Measurements from ENCODE around the gene TBC1D1.
A peak's percentile ranks its signal among the peaks of the same experiment; 100 is the strongest.
"Not testable (repeated sequence)": the region's sequence is repeated elsewhere in the genome, so short reads cannot be mapped to it uniquely, and the experiment has no call there.

Gene TBC1D1

GRCh38 chr4:37968747-37969146 is 77.9 kb downstream of the TBC1D1 start:
- no peak for DNase-seq

- peak; percentile 47 for DNase-seq
Observed at GRCh38 chr4:37970702-37971101, 79.8 kb downstream of the TBC1D1 start.

- no peak for DNase-seq
Observed at GRCh38 chr4:37971202-37971601, 80.3 kb downstream of the TBC1D1 start.

GRCh38 chr4:37973441-37973840 is 82.6 kb downstream of the TBC1D1 start:
- no peak for DNase-seq

GRCh38 chr4:37975321-37975822 is 84.5 kb downstream of the TBC1D1 start:
- not testable (repeated sequence) for DNase-seq

- no peak for DNase-seq
Observed at GRCh38 chr4:37976507-37976906, 85.6 kb downstream of the TBC1D1 start.

GRCh38 chr4:37976991-37977470 is 86.1 kb downstream of the TBC1D1 start:
- DNase-seq: peak; percentile 49

- DNase-seq: peak; percentile 57
Observed at GRCh38 chr4:37977471-37978247, 86.8 kb downstream of the TBC1D1 start.

- no peak for DNase-seq
Observed at GRCh38 chr4:37978248-37978924, 87.5 kb downstream of the TBC1D1 start.

- no peak for DNase-seq
Observed at GRCh38 chr4:37980246-37980645, 89.4 kb downstream of the TBC1D1 start.

- DNase-seq: no peak
Observed at GRCh38 chr4:37981425-37981824, 90.5 kb downstream of the TBC1D1 start.

GRCh38 chr4:37981844-37982720 is 91.2 kb downstream of the TBC1D1 start:
- DNase-seq: no peak

- DNase-seq: no peak
Observed at GRCh38 chr4:37982736-37983135, 91.9 kb downstream of the TBC1D1 start.

GRCh38 chr4:37983951-37984350 is 93.1 kb downstream of the TBC1D1 start:
- peak; percentile 11 for DNase-seq

- no peak for DNase-seq
Observed at GRCh38 chr4:37985730-37986275, 94.9 kb downstream of the TBC1D1 start.

GRCh38 chr4:37988670-37989069 is 97.8 kb downstream of the TBC1D1 start:
- DNase-seq: no peak

GRCh38 chr4:37989398-37990260 is 98.7 kb downstream of the TBC1D1 start:
- no peak for DNase-seq

- no peak for DNase-seq
Observed at GRCh38 chr4:37990731-37991245, 99.9 kb downstream of the TBC1D1 start.

- no peak for DNase-seq
Observed at GRCh38 chr4:37991623-37992410, 100.9 kb downstream of the TBC1D1 start.

- DNase-seq: no peak
Observed at GRCh38 chr4:37993806-37994205, 102.9 kb downstream of the TBC1D1 start.

GRCh38 chr4:37994569-37994968 is 103.7 kb downstream of the TBC1D1 start:
- no peak for DNase-seq

Data from HCEC 1CT (cell line).